Measurements from ENCODE around the gene LHX1.
A peak's percentile ranks its signal among the peaks of the same experiment; 100 is the strongest.

LHX1 gene

DNA sequence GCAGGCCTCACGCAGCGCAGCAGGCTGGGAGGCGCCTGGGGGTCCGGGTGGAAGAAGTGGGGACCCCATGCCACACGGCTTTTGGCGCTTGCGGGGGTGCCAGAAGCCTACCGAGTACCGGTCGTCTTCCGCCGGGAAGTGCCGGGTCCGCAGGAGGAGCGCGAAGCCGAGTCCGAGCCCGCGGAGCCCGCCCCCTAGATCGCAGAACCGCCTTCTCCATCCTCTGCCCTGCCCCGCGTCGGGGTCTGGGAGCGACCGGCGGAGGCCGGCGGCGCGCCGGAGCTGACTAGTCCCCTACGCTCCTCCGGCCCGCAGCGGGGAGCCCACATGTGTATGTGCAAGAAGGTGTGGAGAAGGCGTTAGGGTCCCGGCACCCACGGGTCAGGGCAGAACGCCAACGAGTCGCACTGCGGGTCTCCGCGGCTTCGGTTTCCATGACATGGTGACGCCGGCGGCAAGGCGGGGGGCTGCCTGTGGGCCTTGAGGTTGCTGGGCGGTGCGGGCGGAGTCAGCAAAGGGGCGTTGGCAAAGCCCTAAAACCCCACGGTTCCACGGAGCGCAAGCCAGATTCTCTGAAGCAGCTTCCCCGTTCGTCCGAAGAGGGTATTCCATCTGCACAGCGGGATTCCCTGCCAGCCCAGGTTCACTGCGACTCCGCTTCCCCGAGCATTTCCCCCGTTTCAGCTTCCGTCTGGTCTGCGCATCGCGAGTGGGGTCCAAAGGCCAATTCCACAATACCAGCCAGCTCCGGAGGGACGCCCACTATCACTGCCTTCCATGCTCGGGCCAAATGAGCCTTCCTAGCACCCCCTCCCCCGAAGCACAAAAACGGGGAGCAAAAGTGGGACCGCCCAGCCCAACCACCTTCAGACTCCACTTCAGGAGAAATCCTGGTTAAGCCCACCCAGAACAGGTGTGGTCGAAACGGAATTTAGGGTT, 2.3 kb upstream of the LHX1 start (continued):
- TF ChIP-seq ZNF561 (tag by site-specific recombination; IDR thresholded peaks at IDR 0.05; ENCODE audit: borderline replicate concordance), result peak; percentile 73; the same call in 1 of the 2 replicates
- 0 out of 2 replicates have a peak, but pooled peaks have one; percentile 21 for TF ChIP-seq ZBTB1 (tag by site-specific recombination; IDR thresholded peaks at IDR 0.05)
- 0 out of 2 replicates have a peak, but pooled peaks have one; percentile 49 for TF ChIP-seq ZNF391 (tag by site-specific recombination; IDR thresholded peaks at IDR 0.05; ENCODE audit: borderline replicate concordance, low read depth)
- TF ChIP-seq ZNF169 (tag by site-specific recombination; IDR thresholded peaks at IDR 0.05), result 0 out of 2 replicates have a peak, but pooled peaks have one; percentile 54
- no peak for TF ChIP-seq ZNF707 (tag by site-specific recombination; IDR thresholded peaks at IDR 0.05)
- TF ChIP-seq, protein P1, sequence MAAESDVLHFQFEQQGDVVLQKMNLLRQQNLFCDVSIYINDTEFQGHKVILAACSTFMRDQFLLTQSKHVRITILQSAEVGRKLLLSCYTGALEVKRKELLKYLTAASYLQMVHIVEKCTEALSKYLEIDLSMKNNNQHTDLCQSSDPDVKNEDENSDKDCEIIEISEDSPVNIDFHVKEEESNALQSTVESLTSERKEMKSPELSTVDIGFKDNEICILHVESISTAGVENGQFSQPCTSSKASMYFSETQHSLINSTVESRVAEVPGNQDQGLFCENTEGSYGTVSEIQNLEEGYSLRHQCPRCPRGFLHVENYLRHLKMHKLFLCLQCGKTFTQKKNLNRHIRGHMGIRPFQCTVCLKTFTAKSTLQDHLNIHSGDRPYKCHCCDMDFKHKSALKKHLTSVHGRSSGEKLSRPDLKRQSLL (tag by site-specific recombination; IDR thresholded peaks at IDR 0.05), result no peak
- TF ChIP-seq RBAK (tag by site-specific recombination; IDR thresholded peaks at IDR 0.05), result no peak
- no peak for TF ChIP-seq ZNF19 (tag by site-specific recombination; IDR thresholded peaks at IDR 0.05; ENCODE audit: low read depth)
- no peak for TF ChIP-seq ZNF121 (tag by site-specific recombination; IDR thresholded peaks at IDR 0.05)
- TF ChIP-seq ZXDB (tag by site-specific recombination; IDR thresholded peaks at IDR 0.05), result peak; percentile 55
- TF ChIP-seq, protein P2, sequence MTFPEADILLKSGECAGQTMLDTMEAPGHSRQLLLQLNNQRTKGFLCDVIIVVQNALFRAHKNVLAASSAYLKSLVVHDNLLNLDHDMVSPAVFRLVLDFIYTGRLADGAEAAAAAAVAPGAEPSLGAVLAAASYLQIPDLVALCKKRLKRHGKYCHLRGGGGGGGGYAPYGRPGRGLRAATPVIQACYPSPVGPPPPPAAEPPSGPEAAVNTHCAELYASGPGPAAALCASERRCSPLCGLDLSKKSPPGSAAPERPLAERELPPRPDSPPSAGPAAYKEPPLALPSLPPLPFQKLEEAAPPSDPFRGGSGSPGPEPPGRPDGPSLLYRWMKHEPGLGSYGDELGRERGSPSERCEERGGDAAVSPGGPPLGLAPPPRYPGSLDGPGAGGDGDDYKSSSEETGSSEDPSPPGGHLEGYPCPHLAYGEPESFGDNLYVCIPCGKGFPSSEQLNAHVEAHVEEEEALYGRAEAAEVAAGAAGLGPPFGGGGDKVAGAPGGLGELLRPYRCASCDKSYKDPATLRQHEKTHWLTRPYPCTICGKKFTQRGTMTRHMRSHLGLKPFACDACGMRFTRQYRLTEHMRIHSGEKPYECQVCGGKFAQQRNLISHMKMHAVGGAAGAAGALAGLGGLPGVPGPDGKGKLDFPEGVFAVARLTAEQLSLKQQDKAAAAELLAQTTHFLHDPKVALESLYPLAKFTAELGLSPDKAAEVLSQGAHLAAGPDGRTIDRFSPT (tag by site-specific recombination; IDR thresholded peaks at IDR 0.05), result peak; percentile 75; the same call in 1 of the 2 replicates
- TF ChIP-seq WT1 (tag by site-specific recombination; IDR thresholded peaks at IDR 0.05), result no peak; the same call in 1 of the 2 replicates
- TF ChIP-seq ZNF76 (tag by site-specific recombination; IDR thresholded peaks at IDR 0.05; ENCODE audit: borderline replicate concordance, low read depth), result peak; percentile 29; the same call in 1 of the 2 replicates
- TF ChIP-seq ZNF354C (tag by site-specific recombination; IDR thresholded peaks at IDR 0.05; ENCODE audit: borderline replicate concordance, low read depth), result no peak
- no peak for TF ChIP-seq ZNF157 (tag by site-specific recombination; IDR thresholded peaks at IDR 0.05)
- TF ChIP-seq, protein P3, sequence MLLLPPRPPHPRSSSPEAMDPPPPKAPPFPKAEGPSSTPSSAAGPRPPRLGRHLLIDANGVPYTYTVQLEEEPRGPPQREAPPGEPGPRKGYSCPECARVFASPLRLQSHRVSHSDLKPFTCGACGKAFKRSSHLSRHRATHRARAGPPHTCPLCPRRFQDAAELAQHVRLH (tag by site-specific recombination; IDR thresholded peaks at IDR 0.05), result no peak
- TF ChIP-seq, protein P4, sequence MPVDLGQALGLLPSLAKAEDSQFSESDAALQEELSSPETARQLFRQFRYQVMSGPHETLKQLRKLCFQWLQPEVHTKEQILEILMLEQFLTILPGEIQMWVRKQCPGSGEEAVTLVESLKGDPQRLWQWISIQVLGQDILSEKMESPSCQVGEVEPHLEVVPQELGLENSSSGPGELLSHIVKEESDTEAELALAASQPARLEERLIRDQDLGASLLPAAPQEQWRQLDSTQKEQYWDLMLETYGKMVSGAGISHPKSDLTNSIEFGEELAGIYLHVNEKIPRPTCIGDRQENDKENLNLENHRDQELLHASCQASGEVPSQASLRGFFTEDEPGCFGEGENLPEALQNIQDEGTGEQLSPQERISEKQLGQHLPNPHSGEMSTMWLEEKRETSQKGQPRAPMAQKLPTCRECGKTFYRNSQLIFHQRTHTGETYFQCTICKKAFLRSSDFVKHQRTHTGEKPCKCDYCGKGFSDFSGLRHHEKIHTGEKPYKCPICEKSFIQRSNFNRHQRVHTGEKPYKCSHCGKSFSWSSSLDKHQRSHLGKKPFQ (tag by site-specific recombination; IDR thresholded peaks at IDR 0.05), result no peak
- TF ChIP-seq, protein P5, sequence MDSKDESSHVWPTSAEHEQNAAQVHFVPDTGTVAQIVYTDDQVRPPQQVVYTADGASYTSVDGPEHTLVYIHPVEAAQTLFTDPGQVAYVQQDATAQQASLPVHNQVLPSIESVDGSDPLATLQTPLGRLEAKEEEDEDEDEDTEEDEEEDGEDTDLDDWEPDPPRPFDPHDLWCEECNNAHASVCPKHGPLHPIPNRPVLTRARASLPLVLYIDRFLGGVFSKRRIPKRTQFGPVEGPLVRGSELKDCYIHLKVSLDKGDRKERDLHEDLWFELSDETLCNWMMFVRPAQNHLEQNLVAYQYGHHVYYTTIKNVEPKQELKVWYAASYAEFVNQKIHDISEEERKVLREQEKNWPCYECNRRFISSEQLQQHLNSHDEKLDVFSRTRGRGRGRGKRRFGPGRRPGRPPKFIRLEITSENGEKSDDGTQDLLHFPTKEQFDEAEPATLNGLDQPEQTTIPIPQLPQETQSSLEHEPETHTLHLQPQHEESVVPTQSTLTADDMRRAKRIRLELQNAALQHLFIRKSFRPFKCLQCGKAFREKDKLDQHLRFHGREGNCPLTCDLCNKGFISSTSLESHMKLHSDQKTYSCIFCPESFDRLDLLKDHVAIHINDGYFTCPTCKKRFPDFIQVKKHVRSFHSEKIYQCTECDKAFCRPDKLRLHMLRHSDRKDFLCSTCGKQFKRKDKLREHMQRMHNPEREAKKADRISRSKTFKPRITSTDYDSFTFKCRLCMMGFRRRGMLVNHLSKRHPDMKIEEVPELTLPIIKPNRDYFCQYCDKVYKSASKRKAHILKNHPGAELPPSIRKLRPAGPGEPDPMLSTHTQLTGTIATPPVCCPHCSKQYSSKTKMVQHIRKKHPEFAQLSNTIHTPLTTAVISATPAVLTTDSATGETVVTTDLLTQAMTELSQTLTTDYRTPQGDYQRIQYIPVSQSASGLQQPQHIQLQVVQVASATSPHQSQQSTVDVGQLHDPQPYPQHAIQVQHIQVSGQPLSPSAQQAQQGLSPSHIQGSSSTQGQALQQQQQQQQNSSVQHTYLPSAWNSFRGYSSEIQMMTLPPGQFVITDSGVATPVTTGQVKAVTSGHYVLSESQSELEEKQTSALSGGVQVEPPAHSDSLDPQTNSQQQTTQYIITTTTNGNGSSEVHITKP (tag by site-specific recombination; IDR thresholded peaks at IDR 0.05), result no peak
- TF ChIP-seq KLF10 (tag by site-specific recombination; IDR thresholded peaks at IDR 0.05), result no peak; the same call in 1 of the 2 replicates
- TF ChIP-seq, protein P6, sequence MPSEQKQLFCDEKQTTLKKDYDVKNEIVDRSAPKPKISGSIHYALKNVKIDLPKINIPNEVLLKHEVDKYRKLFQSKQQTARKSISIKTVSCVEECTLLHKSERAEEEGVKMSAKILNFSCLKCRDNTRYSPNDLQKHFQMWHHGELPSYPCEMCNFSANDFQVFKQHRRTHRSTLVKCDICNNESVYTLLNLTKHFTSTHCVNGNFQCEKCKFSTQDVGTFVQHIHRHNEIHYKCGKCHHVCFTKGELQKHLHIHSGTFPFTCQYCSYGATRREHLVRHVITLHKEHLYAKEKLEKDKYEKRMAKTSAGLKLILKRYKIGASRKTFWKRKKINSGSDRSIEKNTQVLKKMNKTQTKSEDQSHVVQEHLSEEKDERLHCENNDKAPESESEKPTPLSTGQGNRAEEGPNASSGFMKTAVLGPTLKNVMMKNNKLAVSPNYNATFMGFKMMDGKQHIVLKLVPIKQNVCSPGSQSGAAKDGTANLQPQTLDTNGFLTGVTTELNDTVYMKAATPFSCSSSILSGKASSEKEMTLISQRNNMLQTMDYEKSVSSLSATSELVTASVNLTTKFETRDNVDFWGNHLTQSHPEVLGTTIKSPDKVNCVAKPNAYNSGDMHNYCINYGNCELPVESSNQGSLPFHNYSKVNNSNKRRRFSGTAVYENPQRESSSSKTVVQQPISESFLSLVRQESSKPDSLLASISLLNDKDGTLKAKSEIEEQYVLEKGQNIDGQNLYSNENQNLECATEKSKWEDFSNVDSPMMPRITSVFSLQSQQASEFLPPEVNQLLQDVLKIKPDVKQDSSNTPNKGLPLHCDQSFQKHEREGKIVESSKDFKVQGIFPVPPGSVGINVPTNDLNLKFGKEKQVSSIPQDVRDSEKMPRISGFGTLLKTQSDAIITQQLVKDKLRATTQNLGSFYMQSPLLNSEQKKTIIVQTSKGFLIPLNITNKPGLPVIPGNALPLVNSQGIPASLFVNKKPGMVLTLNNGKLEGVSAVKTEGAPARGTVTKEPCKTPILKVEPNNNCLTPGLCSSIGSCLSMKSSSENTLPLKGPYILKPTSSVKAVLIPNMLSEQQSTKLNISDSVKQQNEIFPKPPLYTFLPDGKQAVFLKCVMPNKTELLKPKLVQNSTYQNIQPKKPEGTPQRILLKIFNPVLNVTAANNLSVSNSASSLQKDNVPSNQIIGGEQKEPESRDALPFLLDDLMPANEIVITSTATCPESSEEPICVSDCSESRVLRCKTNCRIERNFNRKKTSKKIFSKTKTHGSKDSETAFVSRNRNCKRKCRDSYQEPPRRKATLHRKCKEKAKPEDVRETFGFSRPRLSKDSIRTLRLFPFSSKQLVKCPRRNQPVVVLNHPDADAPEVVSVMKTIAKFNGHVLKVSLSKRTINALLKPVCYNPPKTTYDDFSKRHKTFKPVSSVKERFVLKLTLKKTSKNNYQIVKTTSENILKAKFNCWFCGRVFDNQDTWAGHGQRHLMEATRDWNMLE (tag by site-specific recombination; conservative IDR thresholded peaks at IDR 0.05; ENCODE audit: low read depth), result no peak
- TF ChIP-seq OSR2 (tag by site-specific recombination; IDR thresholded peaks at IDR 0.05), result no peak
- peak; percentile 90 for TF ChIP-seq ZBTB17 (tag by site-specific recombination; IDR thresholded peaks at IDR 0.05)
- peak; percentile 97 for TF ChIP-seq ZBTB8A (tag by site-specific recombination; IDR thresholded peaks at IDR 0.05)
- TF ChIP-seq ZNF701 (tag by site-specific recombination; IDR thresholded peaks at IDR 0.05), result no peak
- no peak for TF ChIP-seq SCRT2 (tag by site-specific recombination; IDR thresholded peaks at IDR 0.05)

Data from HEK293 (cell line).